Body of pancreas (tissue), 4 donors: ENCODE data around the gene PRKAG2.

ENCODE experiments used
- POLR2A ChIP-seq, 3 donors: fragments of 450-650 bp; IDR thresholded peaks; one replicate each; pipeline ENCODE4 v1.6.1; 2016; ENCODE audit warnings: antibody characterized with exemption in 3 of 3, mild to moderate bottlenecking in 2 of 3
- TF ChIP-seq, protein P1 (sequence below), 7 experiments: fragments of 450-650 bp in 4 of 7; fragments of 200-600 bp in 3 of 7; sonication (generic) in 3 of 7; IDR thresholded peaks; one replicate each; pipeline ENCODE4 v1.5.1; 2016 to 2019; ENCODE audit warnings: antibody characterized with exemption in 7 of 7

DNA sequence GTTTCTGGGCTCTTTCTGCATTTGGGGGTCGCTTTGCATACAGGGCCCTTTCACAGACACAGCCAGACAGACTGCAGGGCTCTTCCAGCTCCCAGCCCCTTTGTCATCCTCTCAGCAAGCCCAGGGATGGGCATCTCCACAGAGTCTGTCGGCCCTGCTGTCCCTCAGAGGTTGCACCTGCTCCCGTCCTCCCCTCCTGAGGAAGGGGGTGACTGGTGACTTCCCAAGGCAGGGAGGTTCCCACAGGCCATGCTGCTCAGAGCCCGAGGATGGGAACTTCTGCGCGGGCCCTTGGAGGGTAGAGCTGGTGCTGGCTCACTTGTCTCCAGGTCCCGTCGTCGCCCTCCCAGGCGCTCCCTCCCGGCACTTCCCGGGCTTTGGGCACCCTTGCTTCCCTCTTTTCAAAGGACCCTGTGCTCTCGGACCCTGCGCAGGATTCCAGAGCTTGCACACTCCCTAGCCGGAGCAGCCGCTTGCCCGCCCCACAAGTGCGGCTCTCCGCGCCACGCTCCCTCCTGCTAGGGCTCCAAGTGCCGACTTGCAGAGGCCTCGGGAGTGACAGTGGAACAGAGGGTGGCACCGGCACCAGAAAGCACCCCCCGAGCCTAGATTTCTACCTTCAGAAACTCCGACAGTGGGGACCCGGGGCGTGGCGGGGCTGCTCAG is 152.5 kb downstream of the PRKAG2 start:
- TF ChIP-seq POLR2A (IDR thresholded peaks at IDR 0.05): no peak
- TF ChIP-seq, protein P1, sequence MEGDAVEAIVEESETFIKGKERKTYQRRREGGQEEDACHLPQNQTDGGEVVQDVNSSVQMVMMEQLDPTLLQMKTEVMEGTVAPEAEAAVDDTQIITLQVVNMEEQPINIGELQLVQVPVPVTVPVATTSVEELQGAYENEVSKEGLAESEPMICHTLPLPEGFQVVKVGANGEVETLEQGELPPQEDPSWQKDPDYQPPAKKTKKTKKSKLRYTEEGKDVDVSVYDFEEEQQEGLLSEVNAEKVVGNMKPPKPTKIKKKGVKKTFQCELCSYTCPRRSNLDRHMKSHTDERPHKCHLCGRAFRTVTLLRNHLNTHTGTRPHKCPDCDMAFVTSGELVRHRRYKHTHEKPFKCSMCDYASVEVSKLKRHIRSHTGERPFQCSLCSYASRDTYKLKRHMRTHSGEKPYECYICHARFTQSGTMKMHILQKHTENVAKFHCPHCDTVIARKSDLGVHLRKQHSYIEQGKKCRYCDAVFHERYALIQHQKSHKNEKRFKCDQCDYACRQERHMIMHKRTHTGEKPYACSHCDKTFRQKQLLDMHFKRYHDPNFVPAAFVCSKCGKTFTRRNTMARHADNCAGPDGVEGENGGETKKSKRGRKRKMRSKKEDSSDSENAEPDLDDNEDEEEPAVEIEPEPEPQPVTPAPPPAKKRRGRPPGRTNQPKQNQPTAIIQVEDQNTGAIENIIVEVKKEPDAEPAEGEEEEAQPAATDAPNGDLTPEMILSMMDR (IDR thresholded peaks at IDR 0.05): no peak
